A549 (cell line): ENCODE data around the gene RILPL1.
A peak's percentile ranks its signal among the peaks of the same experiment; 100 is the strongest.

ENCODE experiments used
- BCL3 ChIP-seq: fragments of >200 bp; sonication (Bioruptor Twin); formaldehyde crosslinking; IDR thresholded peaks from 3 replicates; pipeline ENCODE4 v1.6.1; 2016
- CEBPB ChIP-seq, 2 experiments: fragments of >200 bp in 1 of 2; sonication (Bioruptor Twin) in 1 of 2; formaldehyde crosslinking in 1 of 2; IDR thresholded peaks; 2 replicates each; pipeline ENCODE4 v1.6.1; 2012 to 2016
- CHD4 ChIP-seq: fragments of 200-600 bp; sonication (generic); IDR thresholded peaks from 2 replicates; pipeline ENCODE4 v1.6.1; 2016; ENCODE audit warnings: antibody characterized with exemption, mild to moderate bottlenecking, borderline replicate concordance
- CTCF ChIP-seq: fragments of >200 bp; sonication (Bioruptor Twin); formaldehyde crosslinking; IDR thresholded peaks from 3 replicates; pipeline ENCODE4 v1.5.1; 2016
- EP300 ChIP-seq, 2 experiments: fragments of >200 bp; sonication (Bioruptor Twin); formaldehyde crosslinking; IDR thresholded peaks; 2 replicates in 1 of 2; 3 replicates in 1 of 2; pipeline ENCODE4 v1.6.1; 2016 to 2017
- KDM1A ChIP-seq: fragments of 200-600 bp; sonication (generic); IDR thresholded peaks from 2 replicates; pipeline ENCODE4 v1.6.1; 2016; ENCODE audit warnings: low read depth, mild to moderate bottlenecking
- MAX ChIP-seq: IDR thresholded peaks from 2 replicates; pipeline ENCODE4 v1.6.1; 2012
- RAD21 ChIP-seq, 2 experiments: fragments of >200 bp in 1 of 2; sonication (Bioruptor Twin) in 1 of 2; formaldehyde crosslinking in 1 of 2; IDR thresholded peaks in 1 of 2; conservative IDR thresholded peaks in 1 of 2; 2 replicates in 1 of 2; 3 replicates in 1 of 2; pipeline ENCODE4 v1.6.1; 2012 to 2018; ENCODE audit warnings: inconsistent platforms in 1 of 2
- REST ChIP-seq: fragments of 200-600 bp; sonication (generic); IDR thresholded peaks from 2 replicates; pipeline ENCODE4 v1.6.1; 2016; ENCODE audit warnings: antibody characterized with exemption, mild to moderate bottlenecking, moderate library complexity
- RFX5 ChIP-seq: fragments of 450-650 bp; IDR thresholded peaks from 2 replicates; pipeline ENCODE4 v1.7.1; 2014; ENCODE audit warnings: antibody characterized with exemption, mild to moderate bottlenecking, moderate library complexity
- ZNF302 ChIP-seq: fragments of 250-450 bp; sonication (Bioruptor Pico); IDR thresholded peaks from 2 replicates; pipeline ENCODE4 v1.9.0; 2021; ENCODE audit warnings: inconsistent platforms, mild to moderate bottlenecking, moderate library complexity

DNA sequence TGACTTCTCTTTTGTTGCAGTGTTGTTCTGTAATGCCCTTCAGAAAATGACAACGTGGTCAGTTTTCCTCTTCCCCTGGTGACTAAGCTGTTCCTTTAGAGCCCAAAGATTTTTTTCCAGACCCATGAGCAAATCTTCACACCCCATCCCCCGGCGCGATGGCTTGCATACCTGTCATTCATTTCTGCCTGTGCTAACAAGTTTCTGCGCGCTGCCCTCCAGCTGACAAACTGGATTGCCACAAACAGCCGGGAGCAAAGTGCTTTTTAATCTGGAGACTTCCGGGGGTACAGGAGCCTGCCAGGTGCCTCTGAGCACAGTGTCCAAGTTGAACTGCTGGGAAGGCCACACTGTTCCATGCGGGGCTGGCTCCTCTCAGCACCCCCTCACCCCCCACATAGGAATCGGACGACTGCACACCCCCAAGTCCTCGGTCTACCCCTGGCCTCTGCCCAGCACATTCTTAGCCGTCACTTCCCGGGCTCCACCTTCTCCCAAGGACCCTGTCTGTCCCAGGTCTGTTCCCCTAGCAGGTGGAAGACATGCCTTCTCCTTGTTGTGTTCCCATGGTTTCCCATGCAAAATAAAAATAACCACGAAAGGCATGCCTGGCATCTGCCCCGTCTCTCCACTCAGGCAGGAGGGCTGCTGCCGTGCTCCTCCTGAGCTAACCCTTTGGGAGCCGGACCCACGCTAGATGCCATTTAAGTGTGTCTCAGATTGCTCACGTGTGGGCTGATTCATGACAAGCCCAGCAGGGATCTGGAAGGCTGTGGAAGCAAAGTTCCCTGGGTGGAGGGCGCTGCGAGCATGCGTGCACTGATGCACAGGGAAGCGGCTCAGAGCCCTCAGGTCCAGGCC, 14.1 kb downstream of the RILPL1 start:
- TF ChIP-seq ZNF302 (CRISPR knock-in tag) (no peak), CTCF (no peak), KDM1A (no peak), BCL3 (no peak), CEBPB (IDR thresholded peaks at IDR 0.05) (no peak), REST (no peak), RFX5 (no peak), CHD4 (no peak), EP300 (IDR thresholded peaks at IDR 0.05) (no peak), RAD21 (conservative IDR thresholded peaks at IDR 0.05 in 1 of 2, IDR thresholded peaks at IDR 0.05 in 1 of 2) (no peak), MAX (0 out of 2 replicates have a peak, but pooled peaks have one; percentile 13)
